Smooth muscle cell (in vitro differentiated cells): Measurements from ENCODE around the gene LARP4. TPM values are rescaled to one million over a fixed set of nuclear protein-coding genes. Genes with fewer than 3 reads are reported as not detected.
"Not testable (repeated sequence)": the region's sequence is repeated elsewhere in the genome, so short reads cannot be mapped to it uniquely, and the experiment has no call there.

ENCODE experiments used
- DNase-seq: peaks from one replicate; lab custom pipeline; 2025; ENCODE audit not compliant: unreplicated experiment; lab: John Stamatoyannopoulos, UW
- H2AFZ ChIP-seq: fragments of 200-600 bp; sonication (generic); 2 replicates; pipeline ENCODE4 v1.6.0; 2016; ENCODE audit warnings: antibody characterized with exemption, low read depth, mild to moderate bottlenecking
- H3F3A ChIP-seq: fragments of 200-600 bp; sonication (generic); 2 replicates; pipeline ENCODE4 v1.6.0; 2017; ENCODE audit warnings: antibody characterized with exemption, low read depth
- H3K27ac ChIP-seq: fragments of 200-600 bp; sonication (generic); 2 replicates; pipeline ENCODE4 v1.5.1; 2016; ENCODE audit warnings: low read depth, mild to moderate bottlenecking
- H3K27me3 ChIP-seq: fragments of 200-600 bp; sonication (generic); 2 replicates; pipeline ENCODE4 v1.6.1; 2016; ENCODE audit warnings: low read depth, mild to moderate bottlenecking
- H3K36me3 ChIP-seq: fragments of 200-600 bp; sonication (generic); 2 replicates; pipeline ENCODE4 v1.5.1; 2016; ENCODE audit warnings: low read depth
- H3K4me1 ChIP-seq: fragments of 200-600 bp; sonication (generic); 2 replicates; pipeline ENCODE4 v1.5.1; 2016; ENCODE audit warnings: low read depth
- H3K4me2 ChIP-seq: fragments of 200-600 bp; sonication (generic); 2 replicates; pipeline ENCODE4 v1.6.0; 2016; ENCODE audit warnings: mild to moderate bottlenecking
- H3K4me3 ChIP-seq: fragments of 200-600 bp; sonication (generic); 2 replicates; pipeline ENCODE4 v1.5.1; 2016; ENCODE audit warnings: mild to moderate bottlenecking
- H3K79me2 ChIP-seq: fragments of 200-600 bp; sonication (generic); 2 replicates; pipeline ENCODE4 v1.6.0; 2016; ENCODE audit warnings: low read depth, mild to moderate bottlenecking
- H3K9ac ChIP-seq: fragments of 200-600 bp; sonication (generic); 2 replicates; pipeline ENCODE4 v1.6.0; 2016; ENCODE audit warnings: low read depth
- H3K9me3 ChIP-seq: fragments of 200-600 bp; sonication (generic); replicated peaks from 2 replicates; pipeline ENCODE4 v1.5.1; 2016; ENCODE audit warnings: low read depth
- H4K20me1 ChIP-seq: fragments of 200-600 bp; sonication (generic); 2 replicates; pipeline ENCODE4 v1.6.0; 2016; ENCODE audit warnings: low read depth
- WGBS: methylation state at CpG from one replicate; pipeline ENCODE4 v1.1.7; 2016; ENCODE audit warnings: low lambda C conversion rate; 5-methylcytosine and 5-hydroxymethylcytosine counted together
- polyA plus RNA-seq: library from polyadenylated mRNA; unstranded; fragments of >200 nt; fragmentation: Nextera tagmentation; extraction: Ambion mirVana; gene quantifications from 2 replicates; pipeline ENCODE4 v1.2.1, GENCODE V29; 2016
- total RNA-seq: library from RNA; depleted of rRNA; stranded (reverse); fragments of >200 nt; gene quantifications from 2 replicates; pipeline ENCODE4 v1.2.3, GENCODE V29; 2014
- TF ChIP-seq, protein P1 (sequence below): fragments of 200-600 bp; sonication (generic); IDR thresholded peaks from 2 replicates; pipeline ENCODE4 v1.5.1; 2017; ENCODE audit warnings: borderline replicate concordance, mild to moderate bottlenecking, antibody characterized with exemption; ENCODE audit not compliant: insufficient read depth, poor library complexity, severe bottlenecking

LARP4 gene
- total and polyA plus RNA-seq, 2 experiments from 2014 or later = 11.7 to 37.9 TPM

DNA sequence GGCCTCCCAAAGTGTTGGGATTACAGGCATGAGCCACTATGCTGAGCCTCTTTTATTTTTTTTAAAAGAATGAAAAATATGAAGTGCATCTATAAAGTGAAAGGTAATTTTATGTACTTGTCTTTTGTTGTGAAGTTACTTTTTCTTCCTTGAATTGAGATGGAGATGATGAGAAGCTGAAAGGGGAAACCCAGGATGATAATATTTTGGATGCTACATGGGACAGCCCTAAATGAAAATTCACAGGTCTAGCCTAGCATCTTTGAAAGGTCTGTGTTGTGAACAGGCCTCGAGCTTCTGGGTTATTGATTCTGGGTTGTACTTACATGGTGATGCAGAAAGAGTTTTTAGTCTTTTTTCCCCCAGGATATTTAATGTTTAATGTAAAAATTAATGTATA is 118.7 kb downstream of the LARP4 start:
- Histone ChIP-seq H3K4me1 (no peaks in the 10 kb centered on the region), H3K27me3 (no peaks in the 10 kb centered on the region), H3K9me3 (no peaks in the 10 kb centered on the region), H3K79me2 (peaks cover 89% of the 10 kb centered on the region), H3K36me3 (no peaks in the 10 kb centered on the region), H3K4me2 (no peak overlapping the region), H3K4me3 (no peak overlapping the region), H2AFZ (no peak overlapping the region), H3K27ac (no peak overlapping the region), H4K20me1 (peaks cover 33% of the 10 kb centered on the region), H3F3A (no peaks in the 10 kb centered on the region), H3K9ac (no peak overlapping the region)
- TF ChIP-seq, protein P1, sequence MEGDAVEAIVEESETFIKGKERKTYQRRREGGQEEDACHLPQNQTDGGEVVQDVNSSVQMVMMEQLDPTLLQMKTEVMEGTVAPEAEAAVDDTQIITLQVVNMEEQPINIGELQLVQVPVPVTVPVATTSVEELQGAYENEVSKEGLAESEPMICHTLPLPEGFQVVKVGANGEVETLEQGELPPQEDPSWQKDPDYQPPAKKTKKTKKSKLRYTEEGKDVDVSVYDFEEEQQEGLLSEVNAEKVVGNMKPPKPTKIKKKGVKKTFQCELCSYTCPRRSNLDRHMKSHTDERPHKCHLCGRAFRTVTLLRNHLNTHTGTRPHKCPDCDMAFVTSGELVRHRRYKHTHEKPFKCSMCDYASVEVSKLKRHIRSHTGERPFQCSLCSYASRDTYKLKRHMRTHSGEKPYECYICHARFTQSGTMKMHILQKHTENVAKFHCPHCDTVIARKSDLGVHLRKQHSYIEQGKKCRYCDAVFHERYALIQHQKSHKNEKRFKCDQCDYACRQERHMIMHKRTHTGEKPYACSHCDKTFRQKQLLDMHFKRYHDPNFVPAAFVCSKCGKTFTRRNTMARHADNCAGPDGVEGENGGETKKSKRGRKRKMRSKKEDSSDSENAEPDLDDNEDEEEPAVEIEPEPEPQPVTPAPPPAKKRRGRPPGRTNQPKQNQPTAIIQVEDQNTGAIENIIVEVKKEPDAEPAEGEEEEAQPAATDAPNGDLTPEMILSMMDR = no peak
- no peak for DNase-seq
- 93% methylated on average over 1 of the region's 1 CpG for WGBS

DNA sequence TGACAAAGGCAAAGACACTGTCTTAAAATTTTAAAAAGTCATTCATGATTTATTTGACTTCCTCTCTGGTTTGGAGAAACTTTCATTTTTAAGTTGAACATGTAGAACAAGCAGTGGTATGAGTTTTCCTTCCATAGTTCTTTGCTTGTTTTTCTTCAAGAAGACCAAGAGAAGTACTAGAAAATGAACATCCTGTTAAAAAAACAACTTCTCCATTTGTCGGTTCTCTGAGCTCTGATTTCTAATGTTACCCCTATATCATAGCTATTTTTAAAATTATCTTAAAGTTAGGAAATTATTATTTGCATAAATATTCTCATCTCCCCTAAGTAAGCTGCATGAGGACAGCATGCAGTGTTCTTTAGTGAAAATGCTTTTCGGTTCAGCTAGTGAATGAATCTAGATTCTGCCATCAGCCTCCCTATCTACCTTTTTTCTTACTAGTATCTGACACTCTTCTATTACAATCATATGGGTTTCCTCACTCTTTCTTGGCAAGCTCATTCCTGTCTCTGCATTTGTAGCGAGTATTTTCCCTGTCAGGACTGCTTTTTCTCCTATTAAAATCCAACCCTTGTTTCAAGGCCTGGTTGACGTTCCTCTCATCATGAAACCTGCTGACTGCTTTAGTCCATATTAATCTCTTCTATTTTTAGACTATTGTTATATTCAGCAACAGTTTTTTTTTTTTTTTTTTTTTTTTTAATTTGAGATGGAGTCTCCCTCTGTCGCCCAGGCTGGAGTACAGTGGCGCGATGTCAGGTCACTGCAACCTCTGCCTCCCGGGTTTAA is 119.9 kb downstream of the LARP4 start:
- TF ChIP-seq, protein P1 = no peak
- H3K79me2 ChIP-seq = peaks cover 87% of the 10 kb centered on the region

DNA sequence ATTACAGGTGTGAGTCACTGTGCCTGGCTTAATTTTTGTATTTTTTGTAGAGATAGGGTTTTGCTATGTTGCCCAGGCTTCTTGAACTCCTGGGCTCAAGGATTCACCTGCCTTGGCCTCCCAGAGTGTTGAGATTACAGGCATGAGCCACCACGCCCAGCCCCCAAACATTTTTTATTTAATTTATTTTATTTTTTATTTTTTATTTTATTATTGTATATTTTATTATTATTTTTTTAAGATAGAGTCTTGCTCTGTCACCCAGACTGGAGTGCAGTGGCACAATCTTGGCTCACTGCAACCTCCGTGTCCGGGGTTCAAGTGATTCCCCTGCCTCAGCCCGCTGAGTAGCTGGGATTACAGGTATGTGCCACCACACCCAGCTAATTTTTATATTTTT is 121.1 kb downstream of the LARP4 start:
- H3K36me3 ChIP-seq, H3F3A ChIP-seq, DNase-seq, H3K9me3 ChIP-seq, H3K27me3 ChIP-seq, H3K4me3 ChIP-seq, H3K4me2 ChIP-seq, H3K27ac ChIP-seq, H3K9ac ChIP-seq, H2AFZ ChIP-seq, H3K4me1 ChIP-seq: not testable (repeated sequence)
- WGBS = 97% methylated on average over 4 of the region's 4 CpGs
- Histone ChIP-seq H4K20me1 (peaks cover 34% of the 10 kb centered on the region), H3K79me2 (peaks cover 83% of the 10 kb centered on the region)

More for the DNA sequence above, 119.9 kb downstream of the LARP4 start:
- DNase-seq = no peak
- Histone ChIP-seq H3F3A (no peaks in the 10 kb centered on the region), H4K20me1 (peaks cover 33% of the 10 kb centered on the region), H3K4me3 (no peak overlapping the region), H3K27me3 (no peaks in the 10 kb centered on the region), H3K9me3 (no peaks in the 10 kb centered on the region), H3K9ac (no peak overlapping the region), H3K4me1 (peaks cover under 1% of the 10 kb centered on the region), H2AFZ (no peak overlapping the region), H3K4me2 (no peak overlapping the region), H3K27ac (no peak overlapping the region), H3K36me3 (no peaks in the 10 kb centered on the region)
- 93% methylated on average over 7 of the region's 8 CpGs for WGBS

DNA sequence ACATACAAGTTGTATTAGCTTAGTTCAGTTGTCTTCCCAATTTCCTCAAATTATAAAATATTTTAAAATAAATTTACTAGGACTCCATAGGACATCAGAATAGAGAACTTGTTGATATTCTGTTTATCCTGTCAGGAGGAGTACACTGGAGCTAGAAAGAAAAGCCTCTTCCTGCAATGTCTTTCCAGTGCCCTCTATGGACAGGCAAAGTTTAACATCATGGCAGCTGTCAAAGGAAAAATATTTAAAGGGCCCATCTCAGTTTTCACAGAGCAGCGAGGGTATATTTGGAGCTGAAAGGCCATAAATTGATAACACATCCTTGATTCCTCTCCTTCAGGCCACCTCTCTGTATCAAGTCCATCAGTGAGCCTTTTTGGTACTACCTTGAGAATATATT is 123.1 kb downstream of the LARP4 start:
- H3K36me3 ChIP-seq = no peaks in the 10 kb centered on the region
- no peak overlapping the region for H3K27ac ChIP-seq
- DNase-seq = no peak
- TF ChIP-seq, protein P1 = no peak
- H2AFZ ChIP-seq = no peak overlapping the region
- H3K4me1 ChIP-seq = peaks cover 8% of the 10 kb centered on the region
- no peaks in the 10 kb centered on the region for H3K27me3 ChIP-seq
- peaks cover 89% of the 10 kb centered on the region for H3K79me2 ChIP-seq
- H3F3A ChIP-seq = no peaks in the 10 kb centered on the region
- peaks cover 41% of the 10 kb centered on the region for H4K20me1 ChIP-seq
- 100% methylated on average over 1 of the region's 1 CpG for whole genome bisulfite sequencing
- no peak overlapping the region for H3K9ac ChIP-seq
- no peak overlapping the region for H3K4me3 ChIP-seq
- no peaks in the 10 kb centered on the region for H3K9me3 ChIP-seq
- no peak overlapping the region for H3K4me2 ChIP-seq
